A673 (cell line): Measurements from ENCODE around the gene CIP2A. TPM values are rescaled to one million over a fixed set of nuclear protein-coding genes. Genes with fewer than 3 reads are reported as not detected.

ENCODE experiments used
- BruUV-seq: library from RNA; stranded (reverse); fragments of 400-500 nt; replicated peaks from 2 replicates; lab custom pipeline; 2021; lab: Mats Ljungman, UMichigan
- CTCF ChIA-PET: fragments of 300-600 bp; sonication (Branson Sonifier 250); formaldehyde crosslinking; loops from one replicate; lab custom pipeline; 2022; ENCODE audit warnings: antibody characterized with exemption; lab: Charles Lee
- POLR2A ChIA-PET: fragments of 300-600 bp; sonication (Branson Sonifier 250); formaldehyde crosslinking; loops from one replicate; lab custom pipeline; 2022; ENCODE audit warnings: antibody characterized with exemption; ENCODE audit not compliant: low non-redundant PET; lab: Charles Lee
- DNase-seq: peaks from one replicate; pipeline ENCODE4 v3.0.0-alpha.2; 2015; ENCODE audit warnings: low spot score
- H3K27ac ChIP-seq: fragments of 200-600 bp; sonication (generic); 2 replicates; pipeline ENCODE4 v1.5.1; 2016; ENCODE audit warnings: mixed run types, low read depth, mild to moderate bottlenecking, mixed read lengths, antibody characterized with exemption, low read length; ENCODE audit not compliant: poor library complexity, severe bottlenecking
- H3K27me3 ChIP-seq: fragments of 200-600 bp; sonication (generic); replicated peaks from 2 replicates; pipeline ENCODE4 v1.6.1; 2017; ENCODE audit warnings: mixed run types, low read depth, mild to moderate bottlenecking, mixed read lengths, antibody characterized with exemption, low read length; ENCODE audit not compliant: insufficient read depth, poor library complexity
- H3K36me3 ChIP-seq: fragments of 200-600 bp; sonication (generic); 2 replicates; pipeline ENCODE4 v1.6.1; 2016; ENCODE audit warnings: mixed run types, mild to moderate bottlenecking, mixed read lengths, antibody characterized with exemption, low read length; ENCODE audit not compliant: insufficient read depth, poor library complexity, severe bottlenecking
- H3K4me1 ChIP-seq: fragments of 200-600 bp; sonication (generic); 2 replicates; pipeline ENCODE4 v1.6.1; 2017; ENCODE audit warnings: mixed run types, mild to moderate bottlenecking, mixed read lengths, antibody characterized with exemption, low read length; ENCODE audit not compliant: insufficient read depth, poor library complexity, severe bottlenecking
- H3K4me3 ChIP-seq: fragments of 200-600 bp; sonication (generic); 2 replicates; pipeline ENCODE4 v1.5.1; 2016; ENCODE audit warnings: low read depth, mixed run types, mild to moderate bottlenecking, mixed read lengths, low read length; ENCODE audit not compliant: poor library complexity, severe bottlenecking
- H3K9me3 ChIP-seq: fragments of 200-600 bp; sonication (generic); 2 replicates; pipeline ENCODE4 v1.6.1; 2016; ENCODE audit warnings: mixed run types, low read depth, mild to moderate bottlenecking, mixed read lengths, antibody characterized with exemption, low read length; ENCODE audit not compliant: poor library complexity, severe bottlenecking
- CTCF ChIP-seq: fragments of 300-800, 200-600 bp; sonication (generic); conservative IDR thresholded peaks from 2 replicates; pipeline ENCODE4 v1.5.1; 2017; ENCODE audit warnings: low read depth, mild to moderate bottlenecking, antibody characterized with exemption, low read length, moderate library complexity, mixed read lengths
- EZH2 ChIP-seq: fragments of 200-600 bp; sonication (generic); IDR thresholded peaks from 2 replicates; pipeline ENCODE4 v1.6.1; 2017; ENCODE audit warnings: borderline replicate concordance, low read depth, mild to moderate bottlenecking, mixed read lengths, antibody characterized with exemption, low read length; ENCODE audit not compliant: poor library complexity, severe bottlenecking
- intact Hi-C: fragments of 100-400 bp; cut with micrococcal nuclease; formaldehyde crosslinking; loops from one replicate; pipeline ENCODE4 v1.10.0; 2022; ENCODE audit not compliant: unreplicated experiment
- total RNA-seq: library from RNA; stranded (reverse); gene quantifications from 2 replicates; pipeline ENCODE4 v1.2.3, GENCODE V29; 2021

The CIP2A gene
- total RNA-seq, 1 experiment from 2014 or later = 68.4 TPM

DNA sequence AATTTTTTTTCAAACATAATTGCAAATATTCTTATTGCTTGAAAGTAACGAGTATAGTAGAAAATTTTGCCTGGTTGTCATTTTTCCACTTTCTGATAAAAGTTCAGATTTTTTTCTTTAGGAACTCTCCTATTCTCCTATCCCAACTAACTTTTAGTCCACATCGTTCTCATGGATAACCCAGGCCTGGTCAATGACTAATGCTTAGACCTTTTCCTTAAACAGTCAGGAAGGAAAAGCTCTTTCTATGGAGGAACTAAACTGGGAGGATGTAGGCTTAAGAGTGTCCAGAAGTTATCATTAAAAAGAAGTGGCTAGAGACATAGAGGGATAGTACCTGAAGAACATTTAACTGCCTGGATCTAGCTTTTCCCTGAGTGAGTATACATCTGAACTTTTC is 26.7 kb downstream of the CIP2A start:
- no peak for DNase-seq
- H3K27ac ChIP-seq = no peak overlapping the region
- intact Hi-C loops = no loop called here
- POLR2A ChIA-PET = no interaction called here
- no peaks in the 10 kb centered on the region for H3K9me3 ChIP-seq
- H3K27me3 ChIP-seq = no peaks in the 10 kb centered on the region
- peaks cover 47% of the 10 kb centered on the region for H3K36me3 ChIP-seq
- CTCF ChIA-PET = no interaction called here
- no peak overlapping the region for H3K4me3 ChIP-seq
- peaks cover 3% of the 10 kb centered on the region for H3K4me1 ChIP-seq
- no TSS peak for BruUV-seq
- TF ChIP-seq EZH2 (no peak), CTCF (no peak)

GRCh38 chr3:108555966-108556581 is 33.2 kb downstream of the CIP2A start:
- Histone ChIP-seq H3K27ac (no peak overlapping the region), H3K4me3 (no peak overlapping the region), H3K36me3 (peaks cover 65% of the 10 kb centered on the region), H3K27me3 (no peaks in the 10 kb centered on the region), H3K4me1 (peaks cover 12% of the 10 kb centered on the region), H3K9me3 (no peaks in the 10 kb centered on the region)
- DNase-seq = no peak
- TF ChIP-seq CTCF (no peak), EZH2 (no peak)
- intact Hi-C loops = loop anchor here (10.0 kb wide), 1 partner anchor 401 kb away; no protein-coding TSS in a partner anchor
- BruUV-seq = no TSS peak
- CTCF ChIA-PET = no interaction called here
- POLR2A ChIA-PET = no interaction called here

DNA sequence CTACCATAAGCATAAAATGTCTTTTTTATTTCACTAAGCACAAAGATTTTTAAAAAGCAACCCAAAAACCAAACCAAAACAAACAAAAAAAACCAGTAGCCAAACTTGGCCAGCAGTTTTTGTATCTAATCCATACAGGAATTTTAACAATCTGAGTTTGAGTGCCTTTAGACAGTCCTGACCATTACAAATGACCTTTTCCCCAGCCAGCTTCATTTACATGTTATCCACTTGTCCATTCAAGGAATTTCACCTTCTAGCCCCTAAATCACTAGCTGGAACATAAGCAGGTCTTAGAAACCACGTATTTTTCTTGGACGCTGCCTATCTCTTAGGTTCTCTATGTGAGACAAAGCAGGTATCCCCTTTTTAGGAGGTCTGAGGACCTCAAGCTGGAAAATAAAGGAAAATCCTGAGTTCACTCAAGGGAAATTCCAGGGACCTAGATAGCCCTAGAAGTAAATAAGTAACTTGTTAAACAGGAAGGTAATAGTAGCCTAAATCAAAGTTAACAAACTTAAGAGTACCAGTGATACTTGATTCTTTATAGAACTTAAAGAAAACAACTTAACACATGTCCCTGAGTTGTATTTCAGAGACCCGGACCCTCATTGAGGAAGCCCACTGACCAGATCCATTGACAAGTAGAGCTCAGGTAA is 34.2 kb downstream of the CIP2A start:
- peaks cover 64% of the 10 kb centered on the region for H3K36me3 ChIP-seq
- H3K27me3 ChIP-seq = no peaks in the 10 kb centered on the region
- peaks cover 13% of the 10 kb centered on the region for H3K4me1 ChIP-seq
- BruUV-seq = no TSS peak
- intact Hi-C loops = loop anchor here (10.0 kb wide), 1 partner anchor 400 kb away; no protein-coding TSS in a partner anchor
- CTCF ChIA-PET = no interaction called here
- no peaks in the 10 kb centered on the region for H3K9me3 ChIP-seq
- TF ChIP-seq EZH2 (no peak), CTCF (no peak)
- no peak for DNase-seq
- no peak overlapping the region for H3K27ac ChIP-seq
- H3K4me3 ChIP-seq = no peak overlapping the region
- POLR2A ChIA-PET = no interaction called here
